ENCODE measurements around the gene UNC5B.

The UNC5B gene

DNA sequence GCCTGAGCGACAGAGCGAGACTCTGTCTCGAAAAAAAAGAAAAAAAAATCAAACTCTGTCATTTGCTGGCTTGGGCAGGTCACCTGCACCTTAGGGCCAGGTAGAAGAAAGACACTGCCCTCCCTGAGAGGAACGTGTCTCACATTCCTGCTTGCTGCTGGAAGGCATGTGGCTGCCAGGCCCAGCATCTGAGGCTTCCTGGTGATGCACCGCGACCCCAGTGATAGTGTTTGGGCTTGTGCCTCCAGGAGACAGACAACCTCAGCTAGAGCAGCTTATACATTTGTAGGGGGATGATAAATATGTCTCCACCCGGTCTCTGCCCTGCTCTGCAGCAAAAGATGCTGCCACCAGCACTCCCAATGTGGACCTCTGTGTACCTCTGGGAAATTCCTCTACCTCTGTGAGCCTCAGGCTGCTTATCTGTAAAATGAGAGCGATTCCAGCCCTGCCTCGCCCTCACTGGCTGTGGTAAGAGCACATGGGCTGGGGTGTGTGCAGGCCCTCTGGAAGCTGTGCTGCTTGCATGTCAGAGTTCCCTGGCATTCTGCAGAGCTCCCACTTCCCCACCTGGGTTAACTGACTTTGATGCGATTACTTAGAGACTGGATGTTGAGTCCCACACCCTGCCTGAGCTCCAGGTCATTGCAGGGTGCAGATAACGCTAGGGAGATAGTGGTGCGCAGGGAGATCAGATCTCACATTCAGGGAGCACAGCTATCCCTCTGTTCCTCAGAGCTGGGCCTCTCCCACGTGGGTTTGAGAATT is 126.5 kb downstream of the UNC5B start:
- H3K4me1 Mint-ChIP-seq = peaks cover 81% of the 10 kb centered on the region
- H3K9me3 Mint-ChIP-seq = no peaks in the 10 kb centered on the region
- H3K4me3 Mint-ChIP-seq = no peak overlapping the region
- H3K27me3 Mint-ChIP-seq (ENCODE audit: low read depth, poor library complexity) = no peaks in the 10 kb centered on the region
- no peak overlapping the region for H3K27ac Mint-ChIP-seq
- TF ChIP-seq, protein P1, sequence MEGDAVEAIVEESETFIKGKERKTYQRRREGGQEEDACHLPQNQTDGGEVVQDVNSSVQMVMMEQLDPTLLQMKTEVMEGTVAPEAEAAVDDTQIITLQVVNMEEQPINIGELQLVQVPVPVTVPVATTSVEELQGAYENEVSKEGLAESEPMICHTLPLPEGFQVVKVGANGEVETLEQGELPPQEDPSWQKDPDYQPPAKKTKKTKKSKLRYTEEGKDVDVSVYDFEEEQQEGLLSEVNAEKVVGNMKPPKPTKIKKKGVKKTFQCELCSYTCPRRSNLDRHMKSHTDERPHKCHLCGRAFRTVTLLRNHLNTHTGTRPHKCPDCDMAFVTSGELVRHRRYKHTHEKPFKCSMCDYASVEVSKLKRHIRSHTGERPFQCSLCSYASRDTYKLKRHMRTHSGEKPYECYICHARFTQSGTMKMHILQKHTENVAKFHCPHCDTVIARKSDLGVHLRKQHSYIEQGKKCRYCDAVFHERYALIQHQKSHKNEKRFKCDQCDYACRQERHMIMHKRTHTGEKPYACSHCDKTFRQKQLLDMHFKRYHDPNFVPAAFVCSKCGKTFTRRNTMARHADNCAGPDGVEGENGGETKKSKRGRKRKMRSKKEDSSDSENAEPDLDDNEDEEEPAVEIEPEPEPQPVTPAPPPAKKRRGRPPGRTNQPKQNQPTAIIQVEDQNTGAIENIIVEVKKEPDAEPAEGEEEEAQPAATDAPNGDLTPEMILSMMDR (IDR thresholded peaks at IDR 0.05) = no peak
- DNase-seq = no peak
- no peaks in the 10 kb centered on the region for H3K36me3 Mint-ChIP-seq (ENCODE audit: low read depth)

DNA sequence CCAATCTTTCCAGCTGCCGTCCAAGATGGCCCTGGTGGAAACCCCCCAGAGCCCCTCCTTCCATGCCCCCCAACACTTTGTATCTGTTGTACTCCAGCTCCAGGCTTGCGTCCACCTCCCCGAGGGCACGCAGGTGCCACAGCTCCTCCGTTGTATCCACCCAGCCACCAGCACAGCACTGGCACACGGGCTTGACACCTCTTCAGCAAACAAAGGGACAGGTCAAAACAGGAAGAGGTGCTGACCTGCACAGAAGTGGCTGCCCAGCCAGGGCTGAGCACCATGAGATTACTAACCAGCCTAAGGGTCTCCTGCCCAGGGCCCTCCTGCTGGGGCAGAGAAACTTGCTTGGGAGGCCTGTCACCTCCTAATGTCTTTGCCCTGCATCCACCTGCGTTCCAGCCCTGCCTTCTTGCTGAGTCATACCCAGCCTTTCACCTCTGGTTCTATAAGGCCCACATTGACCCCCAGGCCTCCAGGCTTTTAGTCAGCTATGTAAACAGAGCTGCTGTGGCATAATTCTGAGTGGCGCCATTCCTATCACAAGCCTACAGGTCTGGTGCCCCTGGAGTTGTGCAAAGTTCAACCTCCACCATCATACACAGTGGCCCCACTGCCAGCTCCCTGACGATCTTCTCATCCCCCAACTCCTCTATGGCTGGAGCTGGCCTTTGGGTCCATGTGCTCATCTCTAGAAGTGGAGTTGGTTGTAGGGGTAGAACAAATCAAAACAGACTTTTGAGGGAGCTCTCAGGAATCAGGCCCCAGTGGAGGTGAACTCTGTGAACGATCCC is 127.6 kb downstream of the UNC5B start:
- no peak overlapping the region for H3K27ac Mint-ChIP-seq
- H3K36me3 Mint-ChIP-seq (ENCODE audit: low read depth) = no peaks in the 10 kb centered on the region
- H3K4me1 Mint-ChIP-seq = peaks cover 81% of the 10 kb centered on the region
- no peaks in the 10 kb centered on the region for H3K9me3 Mint-ChIP-seq
- H3K27me3 Mint-ChIP-seq (ENCODE audit: low read depth, poor library complexity) = no peaks in the 10 kb centered on the region
- TF ChIP-seq, protein P1 (IDR thresholded peaks at IDR 0.05) = no peak
- DNase-seq = no peak
- H3K4me3 Mint-ChIP-seq = no peak overlapping the region

DNA sequence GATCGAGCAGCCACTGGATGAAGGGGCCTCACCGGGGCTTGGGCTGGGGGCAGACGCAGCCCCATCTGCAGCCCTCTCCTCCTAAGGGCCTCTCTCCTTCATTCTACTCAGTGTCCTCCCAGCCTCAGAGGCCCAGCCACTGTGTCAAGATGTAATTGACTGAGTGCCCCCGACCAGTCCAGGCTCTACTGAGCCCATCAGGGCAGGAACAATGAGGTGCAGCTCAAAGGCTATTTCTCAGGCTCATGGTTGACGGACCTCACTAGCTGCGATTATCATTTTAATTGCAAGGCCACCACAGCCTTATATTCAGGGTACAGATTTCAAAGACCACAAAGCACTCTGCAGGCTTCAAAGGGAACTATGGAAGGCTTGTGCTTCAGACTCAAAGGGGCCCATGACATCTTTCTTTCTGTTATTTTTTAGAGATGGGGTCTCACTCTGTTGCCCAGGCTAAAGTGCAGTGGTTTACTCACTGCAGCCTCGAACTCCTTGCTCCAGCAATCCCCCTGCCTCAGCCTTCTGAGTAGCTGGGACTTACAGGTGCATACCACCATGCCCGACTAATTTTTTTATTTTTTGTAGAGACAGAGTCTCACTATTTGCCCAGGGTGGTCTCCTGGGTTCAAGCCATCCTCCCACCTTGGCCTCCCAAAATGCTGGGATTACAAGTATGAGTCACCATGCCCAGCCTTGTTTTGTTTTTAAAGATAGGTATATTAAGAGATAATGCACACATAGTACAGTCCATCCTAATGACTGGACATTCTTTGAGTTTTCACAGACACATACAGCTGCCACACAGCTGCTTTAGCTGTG is 130.4 kb downstream of the UNC5B start:
- Mint-ChIP-seq H3K27ac (no peak overlapping the region), H3K4me1 (peaks cover 71% of the 10 kb centered on the region)

DNA sequence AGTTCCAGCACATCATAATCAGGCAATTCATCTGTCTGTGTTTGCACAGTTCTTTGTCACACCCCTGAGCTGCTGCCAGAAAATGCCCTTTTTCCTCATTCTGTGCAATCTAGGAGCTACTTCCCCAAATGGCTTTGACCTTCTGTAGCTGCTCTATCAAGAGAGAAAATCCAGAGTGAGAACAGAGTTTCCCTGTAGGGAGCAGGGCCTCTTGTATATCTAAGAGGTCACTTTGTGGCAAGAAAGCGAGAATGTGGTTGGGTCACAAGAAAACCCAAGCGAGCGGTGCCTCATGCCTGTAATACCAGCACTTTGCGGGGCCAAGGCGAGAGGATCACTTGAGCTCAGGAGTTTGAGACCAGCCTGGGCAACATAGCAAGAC is 131.0 kb downstream of the UNC5B start:
- H3K27ac Mint-ChIP-seq = no peak overlapping the region
- no peaks in the 10 kb centered on the region for H3K36me3 Mint-ChIP-seq (ENCODE audit: low read depth)
- no peak for DNase-seq
- no peaks in the 10 kb centered on the region for H3K27me3 Mint-ChIP-seq (ENCODE audit: low read depth, poor library complexity)
- TF ChIP-seq, protein P1 (IDR thresholded peaks at IDR 0.05) = no peak
- peaks cover 72% of the 10 kb centered on the region for H3K4me1 Mint-ChIP-seq
- no peaks in the 10 kb centered on the region for H3K9me3 Mint-ChIP-seq
- H3K4me3 Mint-ChIP-seq = no peak overlapping the region

More for the DNA sequence above, 130.4 kb downstream of the UNC5B start:
- TF ChIP-seq, protein P1 (IDR thresholded peaks at IDR 0.05) = no peak
- DNase-seq = no peak
- H3K27me3 Mint-ChIP-seq (ENCODE audit: low read depth, poor library complexity) = no peaks in the 10 kb centered on the region
- no peaks in the 10 kb centered on the region for H3K36me3 Mint-ChIP-seq (ENCODE audit: low read depth)
- no peaks in the 10 kb centered on the region for H3K9me3 Mint-ChIP-seq
- H3K4me3 Mint-ChIP-seq = no peak overlapping the region

DNA sequence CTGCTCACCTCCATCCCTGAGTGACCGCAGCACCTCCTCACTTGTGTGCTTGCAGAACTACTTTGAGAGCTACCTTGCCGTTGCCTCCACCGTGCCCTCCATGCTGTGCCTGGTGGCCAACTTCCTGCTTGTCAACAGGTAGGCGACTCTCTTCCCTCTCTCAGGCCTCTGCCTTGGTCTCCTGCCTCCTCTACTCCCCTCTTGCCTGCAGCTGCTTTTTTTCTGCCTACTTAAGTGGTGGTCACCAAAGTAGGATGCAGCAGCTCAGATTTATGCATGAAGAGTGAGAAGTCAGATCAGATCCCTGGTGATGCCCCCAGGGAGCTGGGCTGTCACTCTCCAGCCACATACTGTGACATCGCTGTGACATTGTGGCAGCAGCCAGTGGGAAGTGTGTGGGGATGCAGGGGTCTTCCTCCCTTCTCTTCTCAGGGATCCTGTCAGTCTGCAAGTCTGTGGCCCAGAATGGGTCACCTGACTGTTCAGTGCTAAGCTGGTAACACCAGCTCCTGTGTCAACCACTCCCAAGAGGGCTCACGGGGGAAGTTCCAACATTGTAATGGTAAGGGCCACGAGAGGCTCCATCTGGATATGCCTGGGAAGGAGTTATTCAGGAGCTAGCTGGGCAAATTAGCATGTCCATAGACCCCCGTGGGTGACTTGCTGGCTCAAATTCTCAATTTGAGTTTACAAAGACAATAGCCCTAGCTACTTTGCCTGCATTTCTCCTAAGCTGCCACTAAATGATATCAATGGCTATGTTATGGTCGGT is 132.0 kb downstream of the UNC5B start:
- Mint-ChIP-seq H3K27ac (no peak overlapping the region), H3K36me3 (ENCODE audit: low read depth) (no peaks in the 10 kb centered on the region), H3K27me3 (ENCODE audit: low read depth, poor library complexity) (no peaks in the 10 kb centered on the region), H3K4me3 (no peak overlapping the region), H3K4me1 (peaks cover 62% of the 10 kb centered on the region), H3K9me3 (no peaks in the 10 kb centered on the region)
- TF ChIP-seq, protein P1 (IDR thresholded peaks at IDR 0.05) = no peak
- no peak for DNase-seq

Data from nephron progenitor cell (in vitro differentiated cells).